ENCODE data around the gene SEPTIN5.
"Not testable (repeated sequence)": the region's sequence is repeated elsewhere in the genome, so short reads cannot be mapped to it uniquely, and the experiment has no call there.

SEPTIN5 gene

GRCh38 chr22:19680911-19681862, 33.1 kb upstream of the SEPTIN5 start:
- DNase-seq: no peak

GRCh38 chr22:19681863-19682245, 32.4 kb upstream of the SEPTIN5 start:
- no peak for DNase-seq

- no peak for DNase-seq
Measured at GRCh38 chr22:19686946-19687345, 27.4 kb upstream of the SEPTIN5 start.

DNA sequence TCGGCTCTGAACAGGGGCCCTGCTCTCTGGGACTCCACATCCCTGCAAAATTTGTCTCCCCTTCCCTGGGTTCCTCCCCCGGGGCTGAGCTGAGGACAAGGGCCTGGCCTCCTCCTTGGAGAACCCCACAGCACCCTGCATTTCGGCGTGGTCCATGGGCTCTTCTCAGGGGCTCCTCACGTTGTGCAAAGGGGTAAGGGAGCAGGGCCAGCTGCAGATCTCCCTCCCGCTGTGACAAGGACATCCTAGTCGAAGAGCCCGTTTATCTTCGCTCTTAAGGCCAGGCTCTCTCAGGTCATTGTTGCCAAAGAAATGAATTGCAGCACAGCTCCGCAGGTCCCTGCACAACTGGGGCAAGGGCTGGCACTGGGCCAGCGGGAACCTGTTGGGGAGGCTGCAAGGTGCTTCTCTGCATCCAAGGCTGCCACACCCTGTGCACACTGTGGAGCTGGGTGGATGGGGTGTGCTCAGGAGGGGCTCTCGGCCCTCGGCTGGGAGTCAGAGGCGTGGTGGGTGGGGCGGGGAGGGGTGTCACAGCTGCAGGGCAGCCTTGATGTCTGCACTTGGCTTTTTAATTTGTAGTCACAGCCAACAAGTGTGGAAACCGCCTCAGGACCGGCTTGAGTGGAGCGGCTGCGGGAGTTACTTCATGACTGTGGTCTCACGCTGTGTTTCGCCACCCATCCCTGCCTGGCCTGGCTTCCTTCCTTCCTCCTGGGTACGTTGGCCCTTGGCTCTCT, 26.6 kb upstream of the SEPTIN5 start:
- no peak for DNase-seq

GRCh38 chr22:19688301-19689290, 25.7 kb upstream of the SEPTIN5 start:
- no peak for DNase-seq

DNA sequence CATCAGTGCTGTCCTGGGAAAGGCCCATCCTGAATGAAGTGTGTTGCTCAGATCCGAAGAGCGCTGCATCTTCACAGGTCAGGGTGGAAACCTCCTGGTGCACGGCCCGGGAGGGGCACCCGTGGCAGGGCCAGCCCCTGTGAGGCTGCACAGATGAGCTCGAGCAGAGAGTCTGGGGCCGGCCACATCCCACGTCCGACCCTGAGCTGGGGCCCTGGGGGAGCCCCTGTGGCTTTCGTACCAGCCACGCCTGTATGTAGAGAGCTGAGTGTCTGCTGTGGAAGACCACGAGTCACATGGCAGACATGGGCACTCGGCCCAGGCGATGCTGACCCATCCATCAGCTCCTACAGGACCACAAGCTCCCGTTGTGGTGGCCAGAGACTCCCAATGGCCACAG, 24.9 kb upstream of the SEPTIN5 start:
- DNase-seq: no peak

GRCh38 chr22:19691007-19691720, 23.1 kb upstream of the SEPTIN5 start:
- no peak for DNase-seq

- no peak for DNase-seq
Measured at GRCh38 chr22:19691721-19692341, 22.5 kb upstream of the SEPTIN5 start.

- DNase-seq: no peak
Measured at GRCh38 chr22:19693581-19693980, 20.7 kb upstream of the SEPTIN5 start.

- DNase-seq: no peak
Measured at GRCh38 chr22:19693981-19694670, 20.2 kb upstream of the SEPTIN5 start.

- DNase-seq: no peak
Measured at GRCh38 chr22:19694696-19695095, 19.6 kb upstream of the SEPTIN5 start.

DNA sequence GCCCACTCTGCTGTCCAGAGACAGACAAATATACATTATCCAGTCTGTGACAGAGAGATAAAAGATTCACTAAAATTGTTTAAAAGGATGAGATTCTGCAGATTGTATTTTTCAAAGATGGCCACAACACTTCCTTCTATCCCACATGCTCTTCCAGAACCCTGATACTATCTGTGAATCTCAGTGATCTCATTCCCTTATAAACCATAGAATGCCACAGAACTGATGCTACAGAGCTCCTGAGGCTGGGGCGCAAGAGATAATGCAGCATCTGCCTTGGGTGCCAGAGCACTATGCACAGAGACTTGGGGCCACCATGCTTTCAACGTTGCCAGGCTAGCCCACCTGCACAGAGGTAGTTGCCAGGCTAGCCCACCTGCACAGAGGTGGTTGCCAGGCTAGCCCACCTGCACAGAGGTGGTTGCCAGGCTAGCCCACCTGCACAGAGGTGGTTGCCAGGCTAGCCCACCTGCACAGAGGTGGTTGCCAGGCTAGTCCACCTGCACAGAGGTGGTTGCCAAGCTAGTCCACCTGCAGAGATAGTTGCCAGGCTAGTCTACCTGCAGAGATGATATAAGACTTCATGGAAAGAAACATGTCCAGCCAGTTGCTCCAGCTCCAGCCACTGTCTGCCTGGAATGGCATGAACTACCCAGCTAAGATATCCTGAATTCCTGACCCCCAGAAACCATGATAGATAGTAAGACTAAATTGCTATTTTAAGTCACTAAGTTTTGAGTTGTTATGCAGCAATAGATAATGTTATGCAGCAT, 17.6 kb upstream of the SEPTIN5 start:
- no peak for DNase-seq

GRCh38 chr22:19697871-19698270, 16.4 kb upstream of the SEPTIN5 start:
- not testable (repeated sequence) for DNase-seq

GRCh38 chr22:19700790-19701419, 13.4 kb upstream of the SEPTIN5 start:
- DNase-seq: no peak

- DNase-seq: no peak
Measured at GRCh38 chr22:19701420-19702145, 12.7 kb upstream of the SEPTIN5 start.

DNA sequence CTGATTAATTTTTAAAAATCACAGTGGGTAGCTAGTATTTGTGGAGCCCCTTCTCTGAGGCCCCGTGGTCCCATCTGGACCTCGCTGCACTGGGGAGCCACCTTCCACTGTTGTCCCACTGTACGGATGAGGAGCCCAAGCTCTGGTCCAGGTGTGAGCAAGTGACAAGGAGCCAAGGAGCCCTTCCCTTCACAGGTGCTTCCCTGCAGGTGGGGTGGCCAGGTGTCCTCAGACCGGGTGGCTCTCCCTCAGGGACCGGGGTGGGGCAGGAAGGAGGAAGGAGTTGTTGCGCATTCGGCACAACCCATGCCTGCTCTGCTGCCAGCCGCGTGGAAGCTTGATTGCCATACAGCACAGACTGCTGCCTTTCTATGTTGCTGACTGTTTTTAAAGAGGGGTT, 10.4 kb upstream of the SEPTIN5 start:
- DNase-seq: no peak

- no peak for DNase-seq
Measured at GRCh38 chr22:19704355-19705015, 9.8 kb upstream of the SEPTIN5 start.

DNA sequence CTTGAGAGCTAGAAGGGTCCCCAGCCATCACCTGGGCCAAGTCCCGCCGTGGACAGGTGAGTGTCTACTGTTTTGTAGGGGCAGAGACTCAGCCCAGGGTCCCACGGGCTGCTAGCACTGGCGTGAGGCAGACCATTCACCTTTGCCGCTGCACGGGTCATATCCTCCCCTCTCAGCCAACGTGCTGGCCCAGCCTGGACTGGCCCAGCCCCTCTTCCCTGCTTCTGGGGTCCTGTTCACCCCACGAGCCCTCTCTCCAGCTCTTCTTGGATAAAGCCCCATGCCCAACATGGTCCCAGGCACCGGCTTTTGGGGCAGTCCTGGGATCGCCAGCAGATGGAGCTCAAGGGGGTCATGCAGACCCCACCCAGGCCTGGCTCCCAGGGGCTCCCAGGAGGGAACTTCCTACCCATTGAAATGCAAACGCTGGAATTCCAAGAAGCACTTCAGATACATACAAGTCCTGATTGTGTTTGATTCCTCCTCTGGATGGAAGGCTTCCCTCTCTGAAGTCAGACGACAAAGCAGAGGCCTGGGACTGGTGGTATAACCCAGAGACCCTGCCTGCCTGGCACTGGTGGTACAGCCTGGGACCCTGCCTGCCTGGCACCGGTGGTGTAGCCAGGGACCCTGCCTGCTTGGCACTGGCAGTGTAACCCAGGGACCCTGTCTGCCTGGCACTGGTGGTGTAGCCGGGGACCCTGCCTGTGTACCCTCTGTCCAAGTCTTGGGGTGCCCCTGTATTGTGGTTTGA, 8.9 kb upstream of the SEPTIN5 start:
- DNase-seq: no peak
